SJSA1 (cell line): Measurements from ENCODE around the gene TAAR1. TPM values are rescaled to one million over a fixed set of nuclear protein-coding genes. Genes with fewer than 3 reads are reported as not detected.
"Not testable (repeated sequence)": the region's sequence is repeated elsewhere in the genome, so short reads cannot be mapped to it uniquely, and the experiment has no call there.

Source experiments
- DNase-seq, 2 experiments: peaks; one replicate each; pipeline ENCODE4 v3.0.0-alpha.2; 2015 to 2020; ENCODE audit warnings: low spot score in 2 of 2, low read depth in 1 of 2
- H3K27ac ChIP-seq: fragments of 250-450 bp; sonication (Bioruptor Pico); 2 replicates; pipeline ENCODE4 v1.5.1; 2020; ENCODE audit warnings: mild to moderate bottlenecking, moderate library complexity
- H3K27me3 ChIP-seq: fragments of 250-450 bp; sonication (Bioruptor Pico); replicated peaks from 2 replicates; pipeline ENCODE4 v1.5.1; 2020; ENCODE audit warnings: mild to moderate bottlenecking, moderate library complexity
- H3K36me3 ChIP-seq: fragments of 250-450 bp; sonication (Bioruptor Pico); 2 replicates; pipeline ENCODE4 v1.5.1; 2020; ENCODE audit warnings: mild to moderate bottlenecking
- H3K4me1 ChIP-seq: fragments of 250-450 bp; sonication (Bioruptor Pico); replicated peaks from 2 replicates; pipeline ENCODE4 v1.6.1; 2021; ENCODE audit warnings: mild to moderate bottlenecking
- H3K4me3 ChIP-seq: fragments of 250-450 bp; sonication (Bioruptor Pico); 2 replicates; pipeline ENCODE4 v1.5.1; 2020; ENCODE audit warnings: mild to moderate bottlenecking
- H3K9me3 ChIP-seq: fragments of 250-450 bp; sonication (Bioruptor Pico); replicated peaks from 2 replicates; pipeline ENCODE4 v1.5.1; 2020; ENCODE audit warnings: mild to moderate bottlenecking
- total RNA-seq: library from RNA; depleted of rRNA; stranded (reverse); fragments of >200 nt; shearing (Covaris generic); gene quantifications from 2 replicates; pipeline ENCODE4 v1.2.3, GENCODE V29; 2014; rRNA removed

The TAAR1 gene
- not detected in 2 replicates for total RNA-seq

- DNase-seq: no peak
- Histone ChIP-seq H3K36me3 (no peaks in the 10 kb centered on the region), H3K4me1 (no peaks in the 10 kb centered on the region), H3K4me3 (no peak within 1 kb of the TSS), H3K9me3 (no peaks in the 10 kb centered on the region), H3K27ac (no peak within 1 kb of the TSS), H3K27me3 (peaks cover 3% of the 10 kb centered on the region; the same call in 1 of the 2 replicates)
These were observed at the start of gene TAAR1 for GRCh38 chr6:132659082-132659481. TSS of gene TAAR1 (minus strand) at chr6:132659182. CDS start at chr6:132646003, 13,179 bp downstream.

- H3K27me3 ChIP-seq: no peaks in the 10 kb centered on the region
- no peaks in the 10 kb centered on the region for H3K4me1 ChIP-seq
- no peak overlapping the region for H3K27ac ChIP-seq
- H3K4me3 ChIP-seq: no peak overlapping the region
- H3K9me3 ChIP-seq: peaks cover 4% of the 10 kb centered on the region
- no peaks in the 10 kb centered on the region for H3K36me3 ChIP-seq
- DNase-seq: no peak
These were observed 49.8 kb upstream of the TAAR1 start for GRCh38 chr6:132708771-132709170.

GRCh38 chr6:132708002-132708401 is 49.0 kb upstream of the TAAR1 start:
- no peak for DNase-seq
- Histone ChIP-seq H3K4me1 (no peaks in the 10 kb centered on the region), H3K36me3 (no peaks in the 10 kb centered on the region), H3K27ac (no peak overlapping the region), H3K27me3 (0 out of 2 replicates have a peak, but pooled peaks cover 3% of the 10 kb centered on the region), H3K4me3 (no peak overlapping the region), H3K9me3 (peaks cover 4% of the 10 kb centered on the region)

- not testable (repeated sequence) for H3K27ac ChIP-seq, H3K36me3 ChIP-seq, H3K4me1 ChIP-seq, H3K27me3 ChIP-seq, DNase-seq, H3K9me3 ChIP-seq, H3K4me3 ChIP-seq
These were observed 47.8 kb upstream of the TAAR1 start for GRCh38 chr6:132706756-132707155.

- no peak for DNase-seq
- Histone ChIP-seq H3K27me3 (0 out of 2 replicates have a peak, but pooled peaks cover 3% of the 10 kb centered on the region), H3K4me1 (no peaks in the 10 kb centered on the region), H3K4me3 (no peak overlapping the region), H3K9me3 (peaks cover 4% of the 10 kb centered on the region), H3K27ac (no peak overlapping the region), H3K36me3 (no peaks in the 10 kb centered on the region)
These were observed 45.0 kb upstream of the TAAR1 start for GRCh38 chr6:132703936-132704335.

GRCh38 chr6:132698608-132699007 is 39.6 kb upstream of the TAAR1 start:
- no peaks in the 10 kb centered on the region for H3K9me3 ChIP-seq
- no peaks in the 10 kb centered on the region for H3K4me1 ChIP-seq
- no peak for DNase-seq
- peaks cover 2% of the 10 kb centered on the region; the same call in 1 of the 2 replicates for H3K27me3 ChIP-seq
- H3K27ac ChIP-seq: no peak overlapping the region
- no peak overlapping the region for H3K4me3 ChIP-seq
- H3K36me3 ChIP-seq: no peaks in the 10 kb centered on the region

GRCh38 chr6:132695773-132696172 is 36.8 kb upstream of the TAAR1 start:
- H3K4me1 ChIP-seq: no peaks in the 10 kb centered on the region
- no peaks in the 10 kb centered on the region for H3K36me3 ChIP-seq
- H3K4me3 ChIP-seq: no peak overlapping the region
- no peak overlapping the region for H3K27ac ChIP-seq
- no peaks in the 10 kb centered on the region; the same call in 1 of the 2 replicates for H3K27me3 ChIP-seq
- DNase-seq: no peak
- H3K9me3 ChIP-seq: no peaks in the 10 kb centered on the region

GRCh38 chr6:132693478-132693877 is 34.5 kb upstream of the TAAR1 start:
- Histone ChIP-seq H3K36me3 (no peaks in the 10 kb centered on the region), H3K9me3 (no peaks in the 10 kb centered on the region), H3K27me3 (no peaks in the 10 kb centered on the region; the same call in 1 of the 2 replicates), H3K4me3 (no peak overlapping the region), H3K4me1 (no peaks in the 10 kb centered on the region), H3K27ac (no peak overlapping the region)
- no peak for DNase-seq

- Histone ChIP-seq H3K4me3 (no peak overlapping the region), H3K36me3 (no peaks in the 10 kb centered on the region), H3K9me3 (no peaks in the 10 kb centered on the region), H3K4me1 (no peaks in the 10 kb centered on the region), H3K27me3 (no peaks in the 10 kb centered on the region), H3K27ac (no peak overlapping the region)
- no peak for DNase-seq
These were observed 31.7 kb upstream of the TAAR1 start for GRCh38 chr6:132690678-132691077.

- Histone ChIP-seq H3K4me3 (no peak overlapping the region), H3K9me3 (no peaks in the 10 kb centered on the region), H3K4me1 (no peaks in the 10 kb centered on the region), H3K27ac (no peak overlapping the region), H3K27me3 (no peaks in the 10 kb centered on the region), H3K36me3 (no peaks in the 10 kb centered on the region)
- DNase-seq: peak in 1 of 2 experiments; percentile 6
These were observed 28.3 kb upstream of the TAAR1 start for GRCh38 chr6:132687306-132687705.

- Histone ChIP-seq H3K4me3 (no peak overlapping the region), H3K9me3 (no peaks in the 10 kb centered on the region), H3K4me1 (no peaks in the 10 kb centered on the region), H3K36me3 (no peaks in the 10 kb centered on the region), H3K27me3 (no peaks in the 10 kb centered on the region), H3K27ac (no peak overlapping the region)
- DNase-seq: no peak
These were observed 27.5 kb upstream of the TAAR1 start for GRCh38 chr6:132686531-132686930.

GRCh38 chr6:132685009-132685408 is 26.0 kb upstream of the TAAR1 start:
- no peak overlapping the region for H3K27ac ChIP-seq
- no peaks in the 10 kb centered on the region for H3K27me3 ChIP-seq
- no peak overlapping the region for H3K4me3 ChIP-seq
- no peaks in the 10 kb centered on the region for H3K4me1 ChIP-seq
- no peaks in the 10 kb centered on the region for H3K36me3 ChIP-seq
- no peaks in the 10 kb centered on the region for H3K9me3 ChIP-seq
- no peak for DNase-seq

- Histone ChIP-seq H3K27me3 (no peaks in the 10 kb centered on the region), H3K27ac (no peak overlapping the region), H3K4me1 (no peaks in the 10 kb centered on the region), H3K4me3 (no peak overlapping the region), H3K36me3 (no peaks in the 10 kb centered on the region), H3K9me3 (no peaks in the 10 kb centered on the region)
- no peak for DNase-seq
These were observed 25.3 kb upstream of the TAAR1 start for GRCh38 chr6:132684272-132684671.

- H3K27me3 ChIP-seq: no peaks in the 10 kb centered on the region
- H3K4me1 ChIP-seq: no peaks in the 10 kb centered on the region
- H3K27ac ChIP-seq: no peak overlapping the region
- H3K9me3 ChIP-seq: no peaks in the 10 kb centered on the region
- H3K4me3 ChIP-seq: no peak overlapping the region
- DNase-seq: no peak
- H3K36me3 ChIP-seq: no peaks in the 10 kb centered on the region
These were observed 24.6 kb upstream of the TAAR1 start for GRCh38 chr6:132683543-132683942.

- not testable (repeated sequence) for DNase-seq, H3K4me1 ChIP-seq, H3K36me3 ChIP-seq, H3K9me3 ChIP-seq, H3K27ac ChIP-seq, H3K4me3 ChIP-seq, H3K27me3 ChIP-seq
These were observed 20.1 kb upstream of the TAAR1 start for GRCh38 chr6:132679094-132679493.
